K562 (cell line): ENCODE data around the gene MED16.

Experiments
- CHD1 ChIP-seq: fragments of 200-600 bp; sonication (generic); IDR thresholded peaks from one replicate; pipeline ENCODE4 v1.6.1; 2012; ENCODE audit warnings: mild to moderate bottlenecking, moderate library complexity, low read length, inconsistent platforms
- DPF2 ChIP-seq: fragments of 450-650 bp; IDR thresholded peaks from 2 replicates; pipeline ENCODE4 v1.6.1; 2016
- EHMT2 ChIP-seq: fragments of 450-650 bp; IDR thresholded peaks from 2 replicates; pipeline ENCODE4 v1.6.1; 2018; ENCODE audit warnings: antibody characterized with exemption
- GABPB1 ChIP-seq: sonication (generic); formaldehyde crosslinking; IDR thresholded peaks from 2 replicates; pipeline ENCODE4 v1.8.0; 2022; ENCODE audit warnings: mild to moderate bottlenecking, missing genetic modification reagents
- ILK ChIP-seq: fragments of 450-650 bp; IDR thresholded peaks from 2 replicates; pipeline ENCODE4 v1.6.1; 2016; ENCODE audit warnings: missing genetic modification characterization, low read depth, mild to moderate bottlenecking, missing compliant biosample characterization, moderate library complexity, borderline replicate concordance
- MAZ ChIP-seq, 2 experiments: fragments of 450-650 bp in 1 of 2; sonication (generic) in 1 of 2; formaldehyde crosslinking; IDR thresholded peaks in 1 of 2; conservative IDR thresholded peaks in 1 of 2; 2 replicates each; pipeline versions ENCODE4 v1.4.0 to v1.5.0; 2020; ENCODE audit warnings: mild to moderate bottlenecking in 1 of 2, missing genetic modification reagents in 1 of 2
- MYC ChIP-seq, 2 experiments: fragments of 250-450 bp in 1 of 2; sonication (Bioruptor Pico) in 1 of 2; IDR thresholded peaks; 2 replicates each; pipeline versions ENCODE4 v1.5.1 to v1.6.1; 2012 to 2021; ENCODE audit warnings: low read depth in 2 of 2, borderline replicate concordance in 1 of 2, improper control_type of control experiment in 1 of 2, low read length in 1 of 2, mild to moderate bottlenecking in 1 of 2, moderate library complexity in 1 of 2
- RBBP5 ChIP-seq: fragments of 200-600 bp; sonication (generic); IDR thresholded peaks from 2 replicates; pipeline ENCODE4 v1.6.1; 2012; ENCODE audit warnings: borderline replicate concordance, mild to moderate bottlenecking, low read length, control low read depth, inconsistent platforms; ENCODE audit not compliant: insufficient read depth, poor library complexity, severe bottlenecking
- SRF ChIP-seq, 2 experiments: fragments of 250-450, 450-650 bp in 1 of 2; sonication (Bioruptor Pico) in 1 of 2; sonication (generic) in 1 of 2; formaldehyde crosslinking; IDR thresholded peaks; 2 replicates each; pipeline versions ENCODE4 v1.5.0 to v1.5.1; 2020 to 2022; ENCODE audit warnings: mild to moderate bottlenecking in 1 of 2, missing genetic modification reagents in 1 of 2
- TAF1 ChIP-seq: IDR thresholded peaks from 2 replicates; pipeline ENCODE4 v1.6.1; 2011; ENCODE audit warnings: mild to moderate bottlenecking, low read length, moderate library complexity; ENCODE audit not compliant: insufficient read depth, control insufficient read depth, severe bottlenecking; ENCODE audit errors: extremely low read depth
- TCF7L2 ChIP-seq: fragments of 150-350 bp; IDR thresholded peaks from 2 replicates; pipeline ENCODE4 v1.6.1; 2016; ENCODE audit warnings: low read depth, mild to moderate bottlenecking, low read length, moderate library complexity
- TOE1 ChIP-seq, 2 experiments: fragments of 450-650 bp in 1 of 2; sonication (generic) in 1 of 2; formaldehyde crosslinking in 1 of 2; IDR thresholded peaks; 2 replicates each; pipeline versions ENCODE4 v1.7.1 to v1.8.0; 2016 to 2022; ENCODE audit warnings: borderline replicate concordance in 2 of 2, mild to moderate bottlenecking in 2 of 2, antibody characterized with exemption in 1 of 2, inconsistent platforms in 1 of 2, low read depth in 1 of 2, missing genetic modification reagents in 1 of 2, moderate library complexity in 1 of 2
- ZNF146 ChIP-seq: IDR thresholded peaks from one replicate; pipeline ENCODE4 v1.6.1; 2018; ENCODE audit warnings: missing compliant biosample characterization; ENCODE audit not compliant: unreplicated experiment
- ZNF212 ChIP-seq: fragments of 450-650 bp; formaldehyde crosslinking; IDR thresholded peaks from 2 replicates; pipeline ENCODE4 v1.4.0; 2020; ENCODE audit warnings: mild to moderate bottlenecking

- TF ChIP-seq TAF1 = no peak
- no peak for TF ChIP-seq MYC (IDR thresholded peaks at IDR 0.05; ENCODE audit: low read depth, low read length)
- no peak for TF ChIP-seq MYC (CRISPR knock-in tag; IDR thresholded peaks at IDR 0.05; ENCODE audit: borderline replicate concordance, low read depth)
- no peak for TF ChIP-seq GABPB1 (CRISPR knock-in tag)
- no peak for TF ChIP-seq TOE1 (IDR thresholded peaks at IDR 0.05; ENCODE audit: borderline replicate concordance)
- no peak for TF ChIP-seq TOE1 (CRISPR knock-in tag; IDR thresholded peaks at IDR 0.05; ENCODE audit: borderline replicate concordance, low read depth)
- TF ChIP-seq EHMT2 = no peak
- no peak for TF ChIP-seq ZNF212 (CRISPR knock-in tag)
- no peak for TF ChIP-seq RBBP5
- TF ChIP-seq DPF2 = no peak
- TF ChIP-seq CHD1 = no peak
- no peak for TF ChIP-seq ILK
- no peak for TF ChIP-seq MAZ (CRISPR knock-in tag; conservative IDR thresholded peaks at IDR 0.05 in 1 of 2, IDR thresholded peaks at IDR 0.05 in 1 of 2)
- no peak for TF ChIP-seq ZNF146
- TF ChIP-seq TCF7L2 = no peak
- no peak for TF ChIP-seq SRF (CRISPR knock-in tag; IDR thresholded peaks at IDR 0.05)
Observed at GRCh38 chr19:920051-920864, 27.3 kb upstream of the MED16 start.
